GM19238 (cell line): ENCODE results near the gene ERRFI1.

Experiments
- DNase-seq: peaks from one replicate; pipeline ENCODE4 v3.0.0; 2011; ENCODE audit warnings: low spot score; ENCODE audit not compliant: insufficient read length

ERRFI1 gene

DNA sequence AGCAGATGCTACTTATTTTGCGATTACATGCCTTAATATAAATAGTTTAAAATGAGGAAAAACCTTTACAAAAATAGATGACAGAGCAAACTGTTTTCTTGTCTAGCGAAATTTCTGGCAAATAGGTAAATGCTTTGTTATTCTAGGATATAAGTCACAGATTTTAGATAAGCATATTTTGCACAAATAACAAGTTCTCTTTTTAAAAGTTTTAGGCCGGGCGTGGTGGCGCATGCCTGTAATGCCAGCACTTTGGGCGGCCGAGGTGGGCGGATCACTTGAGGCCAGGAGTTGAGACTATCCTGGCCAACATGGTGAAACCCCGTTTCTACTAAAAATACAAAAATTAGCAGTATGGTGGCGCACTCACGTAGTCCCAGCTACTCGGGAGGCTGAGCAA lies 20.3 kb upstream of the ERRFI1 start:
- no peak for DNase-seq

DNA sequence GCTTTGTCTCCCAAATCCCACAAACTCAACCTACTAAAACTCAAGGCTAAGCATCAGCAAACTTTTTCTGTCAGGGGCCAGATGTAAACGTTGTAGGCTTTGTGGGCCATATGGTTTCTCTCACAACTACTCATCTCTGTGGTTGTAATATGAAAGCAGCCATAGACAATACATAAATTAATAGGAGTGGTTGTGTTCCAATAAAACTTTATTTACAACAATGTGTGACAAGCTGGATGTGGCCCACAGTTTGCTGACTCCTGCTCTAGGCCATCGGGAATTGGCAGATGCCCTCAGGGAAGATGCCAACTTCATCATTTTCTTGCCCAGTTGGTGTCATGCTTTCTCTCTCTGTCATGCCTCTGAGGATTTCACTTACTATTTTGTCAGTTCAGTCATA lies 17.5 kb upstream of the ERRFI1 start:
- DNase-seq, result no peak

GRCh38 chr1:8042134-8042533 lies 16.0 kb upstream of the ERRFI1 start:
- no peak for DNase-seq

DNA sequence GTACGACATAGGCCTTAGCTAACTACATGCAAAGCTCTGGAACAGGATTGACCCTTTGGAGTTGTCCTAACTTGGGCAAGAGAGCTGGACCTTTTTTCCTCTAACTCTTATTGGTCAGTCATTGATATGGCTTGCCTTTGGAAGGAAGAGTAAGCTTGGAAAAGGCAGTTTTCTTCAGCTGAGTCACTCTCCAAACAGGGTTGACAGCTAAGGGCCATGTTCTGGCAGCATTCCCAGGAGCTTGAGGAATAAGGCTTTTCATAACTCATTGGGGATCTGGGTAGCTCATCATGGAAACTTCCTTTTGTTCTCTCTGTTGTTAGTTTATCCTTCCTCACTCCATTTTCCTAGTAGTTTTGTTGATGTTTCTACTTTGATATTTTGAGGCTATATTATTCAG lies 14.5 kb upstream of the ERRFI1 start:
- no peak for DNase-seq

DNA sequence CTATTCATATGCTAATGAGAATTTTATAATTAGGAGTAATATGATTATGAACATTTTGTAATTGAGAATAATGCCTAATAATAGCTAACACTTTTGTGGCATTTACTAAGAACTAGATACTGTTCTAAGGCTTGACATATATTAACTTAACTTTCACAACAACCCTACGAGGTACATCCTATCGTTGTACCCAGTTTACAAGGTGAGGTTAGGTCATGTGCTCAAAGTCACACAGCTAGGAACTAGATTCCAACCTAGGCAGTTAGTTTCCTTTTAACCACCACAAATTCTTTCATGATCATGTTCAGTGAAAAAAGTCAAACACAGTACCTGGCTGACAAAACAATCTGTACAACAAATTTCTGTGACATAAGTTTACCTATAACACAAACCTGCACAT lies 13.0 kb upstream of the ERRFI1 start:
- DNase-seq, result no peak

GRCh38 chr1:8035289-8035688 lies 9.2 kb upstream of the ERRFI1 start:
- no peak for DNase-seq

GRCh38 chr1:8033322-8033721 lies 7.2 kb upstream of the ERRFI1 start:
- no peak for DNase-seq

DNA sequence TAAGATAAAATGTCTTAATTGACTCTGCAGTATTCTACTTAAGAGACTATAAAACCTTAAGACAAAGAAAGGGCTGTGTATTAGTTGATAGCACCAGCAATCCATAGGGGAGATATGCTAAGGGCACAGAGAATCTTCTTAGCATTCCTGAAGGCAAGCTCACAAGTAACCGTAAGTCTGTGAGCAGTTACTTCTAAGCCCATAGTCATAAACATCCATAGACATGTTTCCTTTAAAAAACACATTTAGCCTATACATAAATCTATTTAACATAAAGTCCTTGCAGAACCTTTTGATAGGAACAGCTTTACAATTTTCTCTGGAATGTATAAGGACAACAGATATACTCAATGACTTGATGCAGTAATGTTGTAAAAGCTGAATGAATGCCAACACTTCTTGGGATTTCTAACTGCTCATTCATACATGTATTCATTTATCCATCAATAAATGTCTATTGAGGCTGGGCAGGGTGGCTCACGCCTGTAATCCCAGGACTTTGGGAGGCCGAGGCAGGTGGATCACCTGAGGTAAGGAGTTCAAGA lies 6.3 kb upstream of the ERRFI1 start:
- DNase-seq, result no peak

DNA sequence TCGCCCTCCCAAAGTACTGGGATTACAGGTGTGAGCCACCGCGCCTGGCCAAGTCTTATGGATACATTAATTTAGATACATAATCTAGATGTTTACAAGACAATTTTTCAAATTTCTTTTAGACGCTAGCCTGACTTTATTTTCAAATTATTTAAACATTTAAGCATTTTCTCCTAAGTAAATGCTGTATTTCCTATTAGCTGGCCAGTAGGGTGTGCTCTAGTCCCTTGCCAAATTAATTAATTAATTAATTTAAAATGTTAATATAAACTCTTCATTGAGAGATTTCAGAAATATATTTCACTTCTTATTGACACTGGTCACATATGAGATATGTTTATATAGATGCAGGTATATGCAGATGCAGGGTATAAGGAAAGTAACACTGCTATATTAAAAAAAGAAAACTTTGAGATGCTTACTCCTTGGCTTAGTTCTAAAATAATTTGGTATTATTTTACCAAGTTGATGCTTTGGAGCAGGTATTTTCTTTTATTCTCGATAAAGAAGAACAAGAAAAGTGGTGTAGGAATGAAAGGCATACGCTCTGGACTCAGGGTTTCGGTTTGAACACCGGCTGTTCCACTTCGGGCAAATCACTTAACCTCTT lies 5.2 kb upstream of the ERRFI1 start:
- no peak for DNase-seq

GRCh38 chr1:8028571-8028910 lies 2.4 kb upstream of the ERRFI1 start:
- no peak for DNase-seq

DNA sequence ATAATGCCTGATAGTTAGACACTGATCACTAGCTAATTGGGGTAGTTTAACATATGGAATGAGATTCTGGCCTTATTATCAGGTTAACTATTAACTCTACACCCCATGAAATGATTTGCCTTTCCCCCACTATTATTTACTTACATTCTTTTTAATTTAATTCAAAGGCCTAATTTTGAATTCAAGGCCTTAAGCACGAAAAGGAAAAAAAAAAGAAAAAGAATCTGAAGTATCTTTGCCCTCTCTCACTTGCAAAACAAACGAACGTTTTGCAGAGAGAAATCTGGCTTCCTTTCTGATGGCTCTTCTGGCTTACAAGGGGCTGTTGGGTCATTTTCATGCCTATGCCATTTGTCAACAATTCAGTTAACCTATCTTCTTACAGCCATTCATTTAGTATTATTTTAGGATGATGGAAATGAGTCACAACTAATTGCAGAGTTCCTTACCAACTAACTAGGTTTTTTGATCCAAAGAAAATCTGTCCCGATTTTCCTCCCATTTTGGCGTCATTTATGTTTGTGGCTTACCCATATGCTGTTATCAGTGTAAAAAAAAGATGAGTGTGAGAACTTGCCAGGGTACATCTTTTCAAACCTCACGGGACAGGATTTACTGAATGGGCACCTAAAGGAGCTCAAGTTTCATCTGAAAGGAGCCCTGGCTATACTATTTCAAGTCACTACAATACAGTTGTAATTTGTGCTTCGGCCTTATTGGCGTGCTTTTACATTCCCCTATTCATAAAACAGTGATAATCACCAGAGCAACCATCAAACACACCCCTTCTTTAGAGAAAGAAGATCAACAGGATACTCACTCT lies 1.9 kb upstream of the ERRFI1 start:
- no peak for DNase-seq

GRCh38 chr1:8026976-8027747 lies 1.1 kb upstream of the ERRFI1 start:
- DNase-seq, result no peak

GRCh38 chr1:8025671-8026144 lies 401 bp downstream of the ERRFI1 start:
- DNase-seq, result no peak

- DNase-seq, result no peak
Observed at GRCh38 chr1:8025061-8025670, 943 bp downstream of the ERRFI1 start.

DNA sequence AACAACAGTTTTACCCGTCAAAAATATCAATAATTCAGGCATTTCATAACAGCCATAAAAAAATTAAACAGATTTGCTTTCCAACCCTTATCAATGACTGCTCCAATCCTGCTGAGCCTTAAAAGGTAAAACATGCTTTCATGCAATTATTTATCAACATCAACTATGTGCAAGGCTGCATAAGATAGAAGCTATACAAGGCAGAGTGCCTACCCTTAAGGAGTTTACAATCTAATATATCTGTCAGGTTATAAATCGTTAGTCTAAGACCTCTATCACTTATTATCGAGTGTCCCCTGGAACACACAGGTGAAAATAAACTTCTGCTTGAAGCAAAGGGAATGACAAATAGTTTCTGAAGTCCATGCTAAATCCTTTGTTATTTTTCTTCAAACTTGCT lies 1.8 kb downstream of the ERRFI1 start:
- no peak for DNase-seq

DNA sequence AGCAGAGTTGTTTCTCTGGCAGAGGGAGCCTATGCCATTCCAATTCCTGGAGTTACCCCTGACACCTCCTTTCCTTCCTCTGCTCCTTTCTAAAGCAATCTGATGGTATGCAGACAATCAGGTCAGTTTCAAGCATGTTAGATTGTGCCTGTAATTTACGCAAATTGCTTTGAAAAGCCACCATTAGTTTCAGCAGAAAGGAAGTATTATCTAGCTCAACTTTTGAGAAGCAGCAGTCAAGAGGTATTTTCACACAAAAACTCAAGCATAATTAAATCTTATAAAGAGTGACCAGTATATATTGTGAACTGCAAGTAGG lies 2.2 kb downstream of the ERRFI1 start:
- DNase-seq, result no peak

DNA sequence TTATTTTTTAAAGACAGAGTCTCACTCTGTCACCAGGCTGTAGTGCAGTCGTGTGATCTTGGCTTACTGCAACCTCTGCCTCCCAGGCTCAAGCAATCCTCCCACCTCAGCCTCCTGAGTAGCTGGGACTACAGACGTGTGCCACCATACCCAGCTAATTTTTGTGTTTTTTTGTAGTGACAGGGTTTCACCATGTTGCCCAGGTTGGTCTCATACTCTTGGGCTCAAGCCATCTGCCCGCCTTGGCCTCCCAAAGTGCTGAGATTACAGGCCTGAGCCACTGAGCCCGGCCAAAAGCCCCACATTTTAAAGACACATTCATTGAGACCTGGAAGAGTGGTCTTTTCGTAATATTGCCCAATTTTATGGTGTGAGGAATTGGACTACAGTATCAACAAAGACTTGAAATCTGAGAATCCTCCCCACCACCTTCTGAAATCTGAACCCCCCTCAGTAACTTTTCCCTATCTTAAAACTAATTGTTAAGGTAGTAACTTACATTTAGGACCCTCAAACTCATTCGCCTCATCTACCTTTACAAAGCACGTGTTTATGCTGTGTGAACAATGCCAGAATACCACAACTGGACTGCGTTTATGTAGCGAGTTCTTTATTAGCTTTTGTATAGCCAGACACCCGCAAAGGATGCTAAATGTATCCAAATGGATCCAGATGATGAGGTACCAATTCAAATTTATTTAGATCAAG lies 2.7 kb downstream of the ERRFI1 start:
- no peak for DNase-seq

- DNase-seq, result no peak
Observed at GRCh38 chr1:8022395-8023286, 3.5 kb downstream of the ERRFI1 start.

- no peak for DNase-seq
Observed at GRCh38 chr1:8021676-8022266, 4.3 kb downstream of the ERRFI1 start.

DNA sequence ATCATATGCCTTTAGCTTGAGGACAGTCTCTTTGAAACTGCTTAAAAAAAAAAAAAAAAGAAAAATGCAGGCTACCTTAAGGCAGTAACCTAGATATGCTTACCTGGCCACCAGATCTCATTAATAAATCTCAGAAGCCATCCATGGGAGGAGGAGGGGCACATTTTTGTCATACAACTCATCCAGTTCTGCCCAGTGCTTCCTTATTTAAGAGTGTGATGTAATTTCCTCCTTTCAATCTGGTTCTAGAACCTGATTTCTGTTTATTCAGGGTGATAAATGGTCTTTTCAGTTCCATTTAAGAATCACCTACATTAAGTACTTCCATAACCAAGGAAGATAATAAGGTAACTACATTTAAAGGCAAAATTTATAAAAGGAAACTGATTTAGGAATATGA lies 6.1 kb downstream of the ERRFI1 start:
- DNase-seq, result no peak
